Hematopoietic multipotent progenitor cell treated with erythropoietin and hydrocortisone succinate and interleukin-3 and kit ligand, for 8 days (in vitro differentiated cells): ENCODE measurements around the gene MYCBPAP.

Experiments used
- DNase-seq: peaks from one replicate; pipeline ENCODE4 v3.0.0-alpha.2; 2015

MYCBPAP gene

DNA sequence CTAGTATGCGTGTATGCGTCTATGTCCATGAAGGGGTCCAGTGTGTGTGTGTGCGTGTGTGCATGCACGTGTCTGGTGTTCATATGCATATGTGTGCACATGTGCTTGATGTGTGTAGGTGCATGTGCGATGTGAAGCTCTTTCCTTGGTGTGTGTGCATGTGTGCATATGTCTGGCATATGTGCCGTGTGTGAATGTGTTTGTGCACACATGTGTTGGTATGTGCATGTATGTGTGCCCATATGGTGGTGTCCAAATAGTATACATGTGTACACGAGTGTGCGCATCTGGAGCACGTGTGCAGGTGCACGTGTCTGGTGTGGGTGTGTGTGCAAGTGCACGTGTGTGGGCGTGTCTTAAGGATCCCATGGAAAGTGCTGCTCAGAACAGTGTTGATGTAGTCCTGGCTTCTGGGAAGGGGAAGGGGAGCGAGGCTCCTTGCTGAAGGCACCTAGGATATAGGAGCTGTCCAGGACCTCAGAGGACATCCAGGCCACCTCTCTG, 69.3 kb downstream of the MYCBPAP start:
- no peak for DNase-seq

DNA sequence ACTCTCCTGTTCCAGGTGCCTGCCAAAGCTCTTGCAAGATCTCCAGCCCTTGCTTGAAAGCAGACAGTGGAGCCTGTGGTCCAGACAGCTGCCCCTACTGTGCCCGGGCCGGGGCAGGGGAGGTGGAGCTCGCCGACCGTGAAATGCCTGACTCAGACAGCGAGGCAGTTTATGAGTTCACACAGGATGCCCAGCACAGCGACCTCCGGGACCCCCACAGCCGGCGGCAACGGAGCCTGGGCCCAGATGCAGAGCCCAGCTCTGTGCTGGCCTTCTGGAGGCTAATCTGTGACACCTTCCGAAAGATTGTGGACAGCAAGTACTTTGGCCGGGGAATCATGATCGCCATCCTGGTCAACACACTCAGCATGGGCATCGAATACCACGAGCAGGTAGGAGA, 69.9 kb downstream of the MYCBPAP start:
- DNase-seq, result no peak

GRCh38 chr17:50579399-50579798, 71.2 kb downstream of the MYCBPAP start:
- DNase-seq, result no peak

GRCh38 chr17:50580646-50581045, 72.4 kb downstream of the MYCBPAP start:
- DNase-seq, result no peak
